ENCODE results near the gene GLP2R.

The GLP2R gene

DNA sequence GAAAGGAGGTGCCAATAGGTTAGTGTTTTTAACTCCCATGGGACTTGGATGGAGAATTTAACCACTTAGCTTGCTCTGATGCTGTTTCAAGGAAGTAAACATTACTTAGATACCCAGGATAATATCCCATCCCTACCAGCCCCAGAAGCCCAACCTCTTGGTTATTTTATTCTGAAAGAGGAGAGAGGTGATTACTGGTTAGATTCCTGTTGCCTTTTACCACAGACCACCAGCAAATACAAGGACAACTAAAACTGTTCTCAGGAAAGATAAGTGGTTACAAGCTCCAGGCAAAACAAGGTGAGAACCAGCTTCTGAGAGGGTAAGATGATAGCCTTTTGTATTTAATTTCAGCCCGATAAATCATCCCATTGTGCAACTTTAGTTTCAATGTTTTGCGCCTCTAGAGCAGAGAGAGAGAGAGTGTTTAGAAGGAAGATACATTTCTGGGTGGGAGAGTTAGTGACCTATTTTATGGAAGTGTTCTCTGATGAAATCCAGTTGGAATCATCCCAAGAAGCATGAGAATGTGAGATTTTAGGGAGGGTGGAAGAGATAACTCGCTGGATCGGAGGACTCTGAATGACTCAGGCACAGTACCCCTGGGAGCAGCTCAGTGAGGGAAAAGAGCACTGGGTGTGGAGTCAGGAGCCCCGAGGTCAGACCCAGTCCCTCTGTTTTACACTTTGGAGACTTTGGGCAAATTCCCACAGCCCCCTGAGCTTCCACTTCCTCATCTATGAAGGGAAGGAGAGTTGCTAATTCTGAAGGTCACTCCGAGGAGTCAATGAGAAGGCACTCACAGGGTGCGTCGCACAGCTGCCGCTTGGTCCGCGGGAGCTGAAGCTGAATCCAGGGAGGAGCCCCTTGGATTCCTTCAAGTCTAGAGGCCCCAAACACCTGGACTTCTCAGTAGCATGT lies 12.1 kb downstream of the GLP2R start (continued):
- TF ChIP-seq, protein P1, sequence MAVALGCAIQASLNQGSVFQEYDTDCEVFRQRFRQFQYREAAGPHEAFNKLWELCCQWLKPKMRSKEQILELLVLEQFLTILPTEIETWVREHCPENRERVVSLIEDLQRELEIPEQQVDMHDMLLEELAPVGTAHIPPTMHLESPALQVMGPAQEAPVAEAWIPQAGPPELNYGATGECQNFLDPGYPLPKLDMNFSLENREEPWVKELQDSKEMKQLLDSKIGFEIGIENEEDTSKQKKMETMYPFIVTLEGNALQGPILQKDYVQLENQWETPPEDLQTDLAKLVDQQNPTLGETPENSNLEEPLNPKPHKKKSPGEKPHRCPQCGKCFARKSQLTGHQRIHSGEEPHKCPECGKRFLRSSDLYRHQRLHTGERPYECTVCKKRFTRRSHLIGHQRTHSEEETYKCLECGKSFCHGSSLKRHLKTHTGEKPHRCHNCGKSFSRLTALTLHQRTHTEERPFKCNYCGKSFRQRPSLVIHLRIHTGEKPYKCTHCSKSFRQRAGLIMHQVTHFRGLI (tag by site-specific recombination; IDR thresholded peaks at IDR 0.05), result peak; percentile 80; the same call in 1 of the 2 replicates
- no peak for TF ChIP-seq ZNF785 (tag by site-specific recombination; IDR thresholded peaks at IDR 0.05)
- TF ChIP-seq, protein P2, sequence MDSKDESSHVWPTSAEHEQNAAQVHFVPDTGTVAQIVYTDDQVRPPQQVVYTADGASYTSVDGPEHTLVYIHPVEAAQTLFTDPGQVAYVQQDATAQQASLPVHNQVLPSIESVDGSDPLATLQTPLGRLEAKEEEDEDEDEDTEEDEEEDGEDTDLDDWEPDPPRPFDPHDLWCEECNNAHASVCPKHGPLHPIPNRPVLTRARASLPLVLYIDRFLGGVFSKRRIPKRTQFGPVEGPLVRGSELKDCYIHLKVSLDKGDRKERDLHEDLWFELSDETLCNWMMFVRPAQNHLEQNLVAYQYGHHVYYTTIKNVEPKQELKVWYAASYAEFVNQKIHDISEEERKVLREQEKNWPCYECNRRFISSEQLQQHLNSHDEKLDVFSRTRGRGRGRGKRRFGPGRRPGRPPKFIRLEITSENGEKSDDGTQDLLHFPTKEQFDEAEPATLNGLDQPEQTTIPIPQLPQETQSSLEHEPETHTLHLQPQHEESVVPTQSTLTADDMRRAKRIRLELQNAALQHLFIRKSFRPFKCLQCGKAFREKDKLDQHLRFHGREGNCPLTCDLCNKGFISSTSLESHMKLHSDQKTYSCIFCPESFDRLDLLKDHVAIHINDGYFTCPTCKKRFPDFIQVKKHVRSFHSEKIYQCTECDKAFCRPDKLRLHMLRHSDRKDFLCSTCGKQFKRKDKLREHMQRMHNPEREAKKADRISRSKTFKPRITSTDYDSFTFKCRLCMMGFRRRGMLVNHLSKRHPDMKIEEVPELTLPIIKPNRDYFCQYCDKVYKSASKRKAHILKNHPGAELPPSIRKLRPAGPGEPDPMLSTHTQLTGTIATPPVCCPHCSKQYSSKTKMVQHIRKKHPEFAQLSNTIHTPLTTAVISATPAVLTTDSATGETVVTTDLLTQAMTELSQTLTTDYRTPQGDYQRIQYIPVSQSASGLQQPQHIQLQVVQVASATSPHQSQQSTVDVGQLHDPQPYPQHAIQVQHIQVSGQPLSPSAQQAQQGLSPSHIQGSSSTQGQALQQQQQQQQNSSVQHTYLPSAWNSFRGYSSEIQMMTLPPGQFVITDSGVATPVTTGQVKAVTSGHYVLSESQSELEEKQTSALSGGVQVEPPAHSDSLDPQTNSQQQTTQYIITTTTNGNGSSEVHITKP (tag by site-specific recombination; IDR thresholded peaks at IDR 0.05), result peak; percentile 87
- no peak for TF ChIP-seq BCL11B (tag by site-specific recombination; IDR thresholded peaks at IDR 0.05; ENCODE audit: low read depth)
- TF ChIP-seq ZSCAN30 (tag by site-specific recombination; IDR thresholded peaks at IDR 0.05), result no peak
- no peak for TF ChIP-seq ZNF24 (tag by site-specific recombination; IDR thresholded peaks at IDR 0.05)
- TF ChIP-seq ZNF521 (tag by site-specific recombination; IDR thresholded peaks at IDR 0.05), result no peak
- TF ChIP-seq YY1 (tag by site-specific recombination; IDR thresholded peaks at IDR 0.05), result no peak
- TF ChIP-seq GLIS2 (tag by site-specific recombination; IDR thresholded peaks at IDR 0.05), result no peak
- no peak for TF ChIP-seq ZNF324 (tag by site-specific recombination; IDR thresholded peaks at IDR 0.05)
- TF ChIP-seq ZNF404 (tag by site-specific recombination; IDR thresholded peaks at IDR 0.05), result 0 out of 2 replicates have a peak, but pooled peaks have one; percentile 10
- TF ChIP-seq GLI4 (tag by site-specific recombination; IDR thresholded peaks at IDR 0.05), result no peak
- TF ChIP-seq ZBTB17 (tag by site-specific recombination; IDR thresholded peaks at IDR 0.05), result peak; percentile 66
- no peak for TF ChIP-seq PRDM2 (tag by site-specific recombination; IDR thresholded peaks at IDR 0.05; ENCODE audit: borderline replicate concordance)
- TF ChIP-seq, protein P3, sequence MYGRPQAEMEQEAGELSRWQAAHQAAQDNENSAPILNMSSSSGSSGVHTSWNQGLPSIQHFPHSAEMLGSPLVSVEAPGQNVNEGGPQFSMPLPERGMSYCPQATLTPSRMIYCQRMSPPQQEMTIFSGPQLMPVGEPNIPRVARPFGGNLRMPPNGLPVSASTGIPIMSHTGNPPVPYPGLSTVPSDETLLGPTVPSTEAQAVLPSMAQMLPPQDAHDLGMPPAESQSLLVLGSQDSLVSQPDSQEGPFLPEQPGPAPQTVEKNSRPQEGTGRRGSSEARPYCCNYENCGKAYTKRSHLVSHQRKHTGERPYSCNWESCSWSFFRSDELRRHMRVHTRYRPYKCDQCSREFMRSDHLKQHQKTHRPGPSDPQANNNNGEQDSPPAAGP (tag by site-specific recombination; IDR thresholded peaks at IDR 0.05), result peak; percentile 85; the same call in 1 of the 2 replicates
- TF ChIP-seq ZNF560 (tag by site-specific recombination; IDR thresholded peaks at IDR 0.05; ENCODE audit: borderline replicate concordance), result no peak
- no peak for TF ChIP-seq ZNF302 (tag by site-specific recombination; IDR thresholded peaks at IDR 0.05; ENCODE audit: low read depth)
- peak; percentile 31; the same call in 1 of the 2 replicates for TF ChIP-seq OSR2 (tag by site-specific recombination; IDR thresholded peaks at IDR 0.05)
- 0 out of 2 replicates have a peak, but pooled peaks have one; percentile 29 for TF ChIP-seq PRDM4 (tag by site-specific recombination; IDR thresholded peaks at IDR 0.05)
- TF ChIP-seq ZNF433 (tag by site-specific recombination; IDR thresholded peaks at IDR 0.05; ENCODE audit: low read depth), result no peak
- no peak for TF ChIP-seq ZNF121 (tag by site-specific recombination; IDR thresholded peaks at IDR 0.05)
- no peak for TF ChIP-seq ZBTB44 (tag by site-specific recombination; IDR thresholded peaks at IDR 0.05)
